ENCODE data around the gene CCDC66. TPM values are rescaled to one million over a fixed set of nuclear protein-coding genes. Genes with fewer than 3 reads are reported as not detected.

CCDC66 gene
- total and polyA plus RNA-seq, 2 of the 8 experiments (the other 6 are each of a cell fraction or from before 2014, with no cell fraction given), result 9.6 to 29.3 TPM

DNA sequence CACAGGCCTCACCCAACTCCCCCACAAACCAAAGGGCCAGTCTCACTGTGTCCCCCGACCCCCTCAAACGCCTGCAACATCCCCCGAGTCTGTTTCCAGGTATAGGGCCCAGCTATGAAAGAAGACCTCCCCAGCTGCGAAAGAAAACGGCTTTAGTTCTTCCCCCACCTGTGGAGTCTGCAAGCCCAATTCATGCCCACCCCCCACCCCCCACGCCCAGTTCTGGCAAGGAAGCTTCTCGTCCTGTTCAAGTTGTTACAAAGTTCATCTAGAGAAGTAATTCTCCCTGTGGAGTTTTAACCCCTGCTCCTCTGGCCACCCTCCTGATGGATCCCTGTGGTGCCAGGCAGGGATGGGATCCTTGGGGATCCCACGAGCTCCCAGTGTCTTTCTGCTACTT is 54.4 kb downstream of the CCDC66 start (continued):
- no peak for TF ChIP-seq EZH2 (IDR thresholded peaks at IDR 0.05; ENCODE audit: low read depth, low read length, severe bottlenecking)
- TF ChIP-seq BACH1 (IDR thresholded peaks at IDR 0.05; ENCODE audit: low read length), result no peak
- no peak for TF ChIP-seq SIN3A (conservative IDR thresholded peaks at IDR 0.05 in 1 of 2, IDR thresholded peaks at IDR 0.05 in 1 of 2; ENCODE audit: low read depth in 1 of 2, low read length in 2 of 2)
- TF ChIP-seq RXRA (IDR thresholded peaks at IDR 0.05; ENCODE audit: insufficient read depth, low read depth, low read length), result no peak
